Lower lobe of right lung (tissue), 2 donors: ENCODE measurements around the gene ELL3. TPM values are rescaled to one million over a fixed set of nuclear protein-coding genes. Genes with fewer than 3 reads are reported as not detected.

Source experiments
- ATAC-seq, 2 donors: fragments of 200-7000 bp; cut with Tn5 transposase; one replicate each; pipeline ENCODE4 v1.9.1; 2020 to 2022; ENCODE audit warnings: mild to moderate bottlenecking in 2 of 2, moderate library complexity in 2 of 2
- DNase-seq: peaks from one replicate; pipeline ENCODE4 v3.0.0-alpha.2; 2020
- H3K27ac ChIP-seq: fragments of 200-600 bp; one replicate; pipeline ENCODE4 v1.8.0; 2022
- H3K27me3 ChIP-seq: fragments of 200-600 bp; one replicate; pipeline ENCODE4 v1.8.0; 2022; ENCODE audit warnings: low read depth
- H3K36me3 ChIP-seq: fragments of 200-600 bp; one replicate; pipeline ENCODE4 v1.8.0; 2022; ENCODE audit warnings: mild to moderate bottlenecking
- H3K4me1 ChIP-seq: fragments of 200-600 bp; one replicate; pipeline ENCODE4 v1.8.0; 2022
- H3K4me3 ChIP-seq: fragments of 200-600 bp; one replicate; pipeline ENCODE4 v1.8.0; 2022; ENCODE audit warnings: mild to moderate bottlenecking
- H3K9me3 ChIP-seq: fragments of 200-600 bp; one replicate; pipeline ENCODE4 v1.8.0; 2022
- CTCF ChIP-seq: fragments of 200-600 bp; IDR thresholded peaks from one replicate; pipeline ENCODE4 v1.8.0; 2022; ENCODE audit warnings: antibody characterized with exemption, mild to moderate bottlenecking
- intact Hi-C: fragments of 100-400 bp; cut with DNase I; formaldehyde crosslinking; loops from one replicate; pipeline ENCODE4 v1.11.0; 2022
- total RNA-seq: library from RNA; stranded (reverse); fragmentation: NEBNext Ultra II Directional; extraction: Animal tissue kit (Norgen Biotek cat#: 25700); gene quantifications from one replicate; pipeline ENCODE4 v1.2.1, GENCODE V29; 2021
- donor health status: DM: no; HTN: yes; CAD: no; lungs with severe emphysema.

The ELL3 gene
- total RNA-seq, 1 donor from 2014 or later = 5.1 TPM

- peaks cover 48% of the 10 kb centered on the region for H3K4me1 ChIP-seq
- H3K36me3 ChIP-seq = peaks cover 41% of the 10 kb centered on the region
- intact Hi-C loops = no loop called here
These were observed 16.9 kb upstream of the ELL3 start for GRCh38 chr15:43793647-43794046.

GRCh38 chr15:43792761-43793476, 16.2 kb upstream of the ELL3 start:
- no peaks in the 10 kb centered on the region for H3K27me3 ChIP-seq
- peak overlapping the region; percentile 90 for H3K4me3 ChIP-seq
- TF ChIP-seq CTCF = no peak
- intact Hi-C loops = no loop called here
- H3K27ac ChIP-seq = peak overlapping the region; percentile 96
- H3K9me3 ChIP-seq = no peaks in the 10 kb centered on the region
- peaks cover 41% of the 10 kb centered on the region for H3K4me1 ChIP-seq
- peaks cover 41% of the 10 kb centered on the region for H3K36me3 ChIP-seq
- ATAC-seq (peak; percentile 31 to 34), DNase-seq (peak; percentile 67)

More at GRCh38 chr15:43793647-43794046, 16.9 kb upstream of the ELL3 start:
- Histone ChIP-seq H3K27me3 (no peaks in the 10 kb centered on the region), H3K27ac (peak overlapping the region; percentile 96), H3K4me3 (peak overlapping the region; percentile 90), H3K9me3 (no peaks in the 10 kb centered on the region)
- TF ChIP-seq CTCF = no peak
- DNase-seq = no peak
- ATAC-seq = no peak

- intact Hi-C loops = no loop called here
- DNase-seq = peak; percentile 100
These were observed 15.4 kb upstream of the ELL3 start, which contains the start of gene SERF2 for GRCh38 chr15:43791993-43792760. Gene SERF2 (plus strand): TSS chr15:43792320. CDS start chr15:43792377, 57 bp downstream.

GRCh38 chr15:43789409-43789808, 12.6 kb upstream of the ELL3 start:
- Histone ChIP-seq H3K4me3 (no peak overlapping the region), H3K4me1 (peaks cover 15% of the 10 kb centered on the region), H3K27ac (no peak overlapping the region), H3K9me3 (no peaks in the 10 kb centered on the region), H3K36me3 (peaks cover 10% of the 10 kb centered on the region), H3K27me3 (no peaks in the 10 kb centered on the region)
- no peak for ATAC-seq
- DNase-seq = no peak
- intact Hi-C loops = no loop called here
- no peak for TF ChIP-seq CTCF

More at GRCh38 chr15:43791993-43792760, 15.4 kb upstream of the ELL3 start, which contains the start of gene SERF2:
- no peak for TF ChIP-seq CTCF
- Histone ChIP-seq H3K4me3 (peak within 1 kb of the TSS; percentile 90), H3K36me3 (peaks cover 37% of the 10 kb centered on the region), H3K4me1 (peaks cover 36% of the 10 kb centered on the region), H3K9me3 (no peaks in the 10 kb centered on the region), H3K27ac (peak within 1 kb of the TSS; percentile 96), H3K27me3 (no peaks in the 10 kb centered on the region)
- ATAC-seq = peak; percentile 97 to 98

- no peaks in the 10 kb centered on the region for H3K9me3 ChIP-seq
- H3K4me3 ChIP-seq = no peak overlapping the region
- intact Hi-C loops = no loop called here
- no peak for DNase-seq
- peaks cover 2% of the 10 kb centered on the region for H3K36me3 ChIP-seq
- no peak overlapping the region for H3K27ac ChIP-seq
- no peak for ATAC-seq
- H3K27me3 ChIP-seq = no peaks in the 10 kb centered on the region
- peaks cover 24% of the 10 kb centered on the region for H3K4me1 ChIP-seq
- TF ChIP-seq CTCF = no peak
These were observed 2.2 kb upstream of the ELL3 start for GRCh38 chr15:43779016-43779415.
